Forelimb muscle (tissue), 1 donor: ENCODE results near the gene PAPOLG. TPM values are rescaled to one million over a fixed set of nuclear protein-coding genes. Genes with fewer than 3 reads are reported as not detected.
"Not testable (repeated sequence)": the region's sequence is repeated elsewhere in the genome, so short reads cannot be mapped to it uniquely, and the experiment has no call there.

Source experiments
- DNase-seq: peaks from one replicate; pipeline ENCODE4 v3.0.0-alpha.2; 2013; ENCODE audit warnings: low read depth
- polyA plus RNA-seq: library from polyadenylated mRNA; unstranded; fragments of 120-200 nt; gene quantifications from one replicate; pipeline ENCODE4 v1.2.1, GENCODE V29; 2013; ENCODE audit not compliant: insufficient read length

PAPOLG gene
- polyA plus RNA-seq, 1 donor = 12.3 TPM

GRCh38 chr2:60822987-60823386 is 66.9 kb downstream of the PAPOLG start:
- DNase-seq = no peak

DNA sequence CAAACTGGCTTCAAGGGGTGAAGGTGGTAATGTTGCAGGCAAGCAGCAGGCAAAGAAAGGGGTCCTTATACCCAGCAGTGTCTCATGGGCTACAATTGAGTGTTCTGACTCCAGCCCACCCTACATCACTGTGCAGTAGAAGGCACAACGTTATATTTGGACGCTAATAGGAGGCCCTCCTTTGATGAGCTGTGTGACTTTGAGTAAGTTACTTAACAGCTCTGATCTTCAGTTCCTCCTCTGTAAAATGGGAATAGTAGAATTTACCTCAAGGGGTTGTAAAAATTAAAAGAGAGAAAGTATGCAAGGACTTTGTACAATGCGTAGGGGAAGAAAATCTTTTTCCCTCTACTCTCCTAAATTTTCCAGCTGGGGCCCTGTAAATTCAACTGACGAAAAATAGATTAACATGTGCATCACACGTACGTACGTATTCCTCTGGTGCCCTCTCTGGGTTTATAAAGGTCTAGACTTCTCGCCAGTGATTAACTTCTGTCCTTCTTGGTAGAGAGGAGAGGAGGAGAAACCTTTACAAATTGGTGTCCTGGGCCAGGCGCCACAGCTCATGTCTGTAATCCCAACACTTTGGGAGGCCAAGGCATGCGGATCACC is 67.7 kb downstream of the PAPOLG start:
- no peak for DNase-seq

DNA sequence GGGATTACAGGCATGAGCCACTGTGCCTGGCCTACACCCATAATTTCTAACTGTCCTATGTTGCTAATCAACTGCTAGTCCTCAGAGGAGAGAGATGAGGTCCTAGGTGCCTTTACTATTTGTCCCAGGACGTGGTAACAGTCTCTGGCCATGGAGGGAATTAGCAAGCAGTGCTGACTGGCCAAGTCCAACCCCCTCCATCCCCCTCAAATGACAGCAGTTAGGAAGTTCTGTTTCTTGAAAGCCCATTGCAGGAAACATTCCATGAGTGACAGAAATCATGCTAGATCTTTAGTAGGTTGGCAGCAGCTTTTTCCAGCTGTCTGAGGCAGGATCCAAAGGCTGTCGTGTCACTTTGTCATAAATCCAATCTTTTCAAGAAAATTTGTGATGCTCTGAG is 69.6 kb downstream of the PAPOLG start:
- DNase-seq = no peak

DNA sequence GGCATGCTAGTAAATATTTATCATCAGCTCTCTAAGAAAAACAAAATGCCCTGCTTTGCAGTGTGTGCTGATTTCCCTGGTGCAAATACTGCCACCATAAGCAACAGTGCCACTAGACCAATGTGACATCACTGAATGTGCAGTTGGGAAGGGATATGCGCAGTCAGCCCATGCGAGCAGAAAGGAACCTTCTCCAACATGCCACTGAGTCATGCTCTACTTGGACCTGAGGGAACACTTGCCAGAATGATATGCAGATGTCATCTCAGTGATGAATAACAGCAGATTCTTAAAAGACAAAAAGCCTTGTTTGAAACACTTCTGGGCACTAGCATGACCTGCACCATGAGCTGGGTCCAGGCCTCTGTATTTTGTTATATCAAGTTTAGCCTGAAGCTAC is 70.0 kb downstream of the PAPOLG start:
- DNase-seq = no peak

DNA sequence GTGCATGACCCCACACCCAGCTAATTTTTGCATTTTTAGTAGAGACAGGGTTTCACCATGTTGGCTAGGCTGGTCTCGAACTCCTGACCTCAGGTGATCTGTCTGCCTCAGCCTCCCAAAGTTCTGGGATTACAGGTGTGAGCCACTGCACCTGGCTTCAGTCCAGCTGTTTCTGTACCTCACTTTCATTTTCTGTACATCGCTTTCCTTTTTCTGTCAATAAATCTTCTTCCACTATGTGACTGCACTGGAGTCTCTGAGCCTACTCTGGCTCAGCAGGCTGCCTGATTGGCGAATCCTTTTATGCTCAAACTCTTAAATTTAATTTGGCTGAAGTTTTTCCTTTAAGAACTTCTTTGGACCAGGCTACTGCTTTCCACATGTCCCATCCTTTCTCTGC is 70.8 kb downstream of the PAPOLG start:
- DNase-seq = not testable (repeated sequence)

DNA sequence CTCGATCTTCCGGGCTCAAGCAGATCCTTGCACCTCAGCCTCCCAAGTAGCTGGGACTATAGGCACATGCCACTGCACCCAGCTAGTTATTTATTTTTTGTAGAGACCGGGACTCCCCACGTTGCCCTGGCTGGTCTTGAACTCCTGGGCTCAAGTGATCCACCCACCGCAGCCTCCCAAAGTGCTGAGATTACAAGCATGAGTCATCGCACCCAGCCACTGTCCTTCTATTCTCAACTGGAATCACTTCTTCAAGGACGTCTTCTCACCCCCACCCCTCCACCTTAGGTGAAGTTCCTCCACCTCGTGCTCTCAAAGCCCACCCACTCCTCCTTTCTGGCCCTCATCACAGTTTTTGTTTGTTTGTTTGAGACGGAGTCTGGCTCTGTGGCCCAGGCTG is 71.3 kb downstream of the PAPOLG start:
- no peak for DNase-seq

GRCh38 chr2:60830991-60831390 is 74.9 kb downstream of the PAPOLG start:
- DNase-seq = no peak

DNA sequence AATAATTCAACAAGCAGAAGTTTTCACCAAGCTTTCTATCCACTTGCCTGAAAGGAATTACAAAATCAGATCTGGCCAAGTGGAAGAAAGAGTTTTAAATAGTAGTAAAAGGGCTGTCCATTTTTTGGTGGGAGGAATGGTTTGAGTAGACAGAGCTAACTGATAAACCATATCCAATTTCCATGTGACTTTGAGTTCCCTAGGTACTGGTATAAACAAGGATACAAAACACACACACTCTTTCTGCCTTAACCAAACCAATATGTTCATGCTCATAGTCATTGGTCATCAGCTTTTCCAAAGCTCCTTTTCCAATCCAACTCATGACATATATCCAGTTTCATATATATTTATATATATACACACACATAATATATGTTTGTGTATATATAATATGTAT is 75.9 kb downstream of the PAPOLG start:
- no peak for DNase-seq

- no peak for DNase-seq
Measured at GRCh38 chr2:60832621-60833020, 76.6 kb downstream of the PAPOLG start.

GRCh38 chr2:60834270-60834717 is 78.2 kb downstream of the PAPOLG start:
- no peak for DNase-seq

DNA sequence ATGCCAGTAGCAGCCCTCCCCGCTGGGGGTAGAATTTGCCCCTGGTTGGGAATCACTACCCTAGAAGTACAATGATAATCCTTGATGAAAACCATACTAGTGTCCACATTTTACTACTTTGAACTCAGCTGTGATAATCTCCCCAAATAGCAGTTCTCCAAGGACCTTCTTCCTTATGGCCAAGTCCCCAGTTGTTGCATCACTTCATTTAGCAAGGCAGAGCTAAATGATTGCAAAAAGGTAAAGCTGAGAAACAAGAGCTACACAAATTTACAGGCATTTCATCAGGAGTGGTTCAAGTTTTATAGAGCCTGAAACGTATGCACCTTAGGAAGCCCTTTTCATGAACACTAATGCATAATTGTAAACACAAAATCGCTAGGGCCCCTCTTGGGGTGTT is 80.4 kb downstream of the PAPOLG start:
- DNase-seq = no peak

- DNase-seq = no peak
Measured at GRCh38 chr2:60837123-60837522, 81.1 kb downstream of the PAPOLG start.

DNA sequence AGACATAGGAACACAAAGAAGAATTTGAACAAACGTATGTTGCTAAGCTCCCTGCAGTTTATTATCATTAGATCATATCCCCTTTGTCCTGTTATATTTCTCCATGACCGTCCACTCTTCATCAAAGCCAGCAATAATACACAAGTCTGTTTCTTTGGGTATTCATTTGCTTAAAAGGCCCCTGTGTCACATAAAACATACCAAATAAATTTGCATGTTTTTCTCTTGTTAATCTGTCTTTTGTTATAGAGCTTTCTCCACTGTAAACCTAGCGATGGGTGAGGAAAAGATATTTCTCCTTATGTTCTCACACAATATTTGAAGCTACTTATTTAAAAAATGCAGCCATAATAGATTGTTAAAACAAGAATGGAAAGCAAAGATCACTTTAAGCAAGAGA is 82.4 kb downstream of the PAPOLG start:
- DNase-seq = no peak

DNA sequence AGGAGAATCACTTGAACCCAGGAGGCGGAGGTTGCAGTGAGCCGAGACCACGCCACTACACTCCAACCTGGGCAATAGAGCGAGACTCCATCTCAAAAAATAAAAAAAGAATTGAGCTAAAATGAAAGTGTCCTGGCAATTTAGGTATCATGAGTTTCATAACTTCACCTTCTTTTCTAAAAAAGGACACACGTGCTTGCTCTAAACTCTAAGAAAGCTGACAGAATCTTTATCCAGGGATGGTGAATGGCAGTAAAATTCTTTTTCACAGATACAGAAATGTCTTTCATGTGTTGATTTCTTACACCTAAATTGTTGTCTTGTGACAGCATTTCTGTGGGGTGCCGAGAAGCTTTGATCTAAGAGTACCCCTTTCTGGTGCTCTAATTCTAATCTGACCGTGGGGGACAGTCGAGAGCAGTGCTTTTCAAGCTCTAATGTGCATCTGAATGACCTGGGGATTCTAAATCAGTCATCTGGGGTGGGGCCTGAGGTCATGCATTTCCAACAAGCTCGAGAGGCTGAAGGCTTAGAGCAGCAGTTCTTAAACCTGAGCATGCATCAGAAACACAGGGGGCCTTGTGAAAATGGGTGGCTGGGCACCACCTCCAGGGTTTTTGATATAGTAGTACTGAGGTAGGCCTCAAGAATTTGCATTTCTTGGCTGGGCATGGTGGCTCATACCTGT is 83.2 kb downstream of the PAPOLG start:
- no peak for DNase-seq

DNA sequence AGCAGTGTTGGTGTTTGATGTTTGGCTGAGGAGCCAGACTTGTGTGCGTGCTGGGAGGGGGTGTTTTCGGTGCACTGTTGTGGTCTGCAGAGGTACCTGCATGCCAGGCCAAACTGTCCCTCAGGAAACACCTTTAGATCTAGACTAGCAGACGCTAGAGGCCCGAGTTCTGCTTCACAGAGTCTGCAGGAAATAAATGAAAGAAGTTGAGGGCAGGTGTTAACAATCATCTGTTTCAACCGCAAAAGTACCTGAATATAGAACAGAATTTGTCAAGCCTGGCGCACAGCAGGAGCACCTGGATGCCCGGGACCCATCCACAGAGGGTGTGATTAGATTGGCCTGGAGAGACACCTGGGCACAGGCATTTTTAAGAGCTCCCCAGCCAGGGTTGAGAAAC is 84.8 kb downstream of the PAPOLG start:
- DNase-seq = no peak

DNA sequence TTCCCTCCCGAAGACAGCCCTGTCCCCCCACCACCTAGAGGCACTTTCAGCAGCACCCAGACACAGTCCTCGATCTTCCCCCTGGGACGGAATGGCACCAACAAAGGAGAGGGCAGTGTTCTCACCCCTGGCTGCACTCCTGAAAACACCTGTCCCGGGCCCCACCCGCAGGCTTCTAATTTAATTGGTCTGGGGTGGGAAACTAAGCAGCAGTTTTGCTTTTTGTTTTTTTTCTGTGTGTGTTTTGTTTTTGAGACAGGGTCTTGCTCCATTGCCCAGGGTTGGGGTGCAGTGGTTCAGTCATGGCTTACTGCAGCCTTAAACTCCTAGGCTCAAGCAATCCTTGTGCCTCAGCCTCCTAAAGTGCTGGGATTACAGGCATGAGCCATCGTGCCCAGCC is 86.9 kb downstream of the PAPOLG start:
- no peak for DNase-seq

- DNase-seq = no peak
Measured at GRCh38 chr2:60844105-60844504, 88.0 kb downstream of the PAPOLG start.

GRCh38 chr2:60847854-60848253 is 91.8 kb downstream of the PAPOLG start:
- no peak for DNase-seq

Other genes with a start within 250 kb of the PAPOLG start
- 4.9 TPM for gene BCL11A, start 202.6 kb upstream of the PAPOLG start, polyA plus RNA-seq
- 4.6 TPM for gene REL, start 125.3 kb downstream of the PAPOLG start, polyA plus RNA-seq